T-helper 1 cell treated with Interleukin-12 subunit alpha and Interleukin-12 subunit beta and Interleukin-4 antibody, amounts not matched to agents 30 μg/mL and 1 μg/mL, for 36 hours (primary cell): ENCODE data around the gene F10.

Source experiments
- H3K27ac Mint-ChIP-seq: one replicate; pipeline ENCODE4 v1.8.0; 2021; ENCODE audit warnings: mild to moderate bottlenecking, mixed read lengths
- H3K27me3 Mint-ChIP-seq: one replicate; pipeline ENCODE4 v1.8.0; 2021; ENCODE audit warnings: low read depth, mixed read lengths
- H3K36me3 Mint-ChIP-seq: one replicate; pipeline ENCODE4 v1.8.0; 2021; ENCODE audit warnings: low read depth, mixed read lengths
- H3K4me1 Mint-ChIP-seq: one replicate; pipeline ENCODE4 v1.8.0; 2021; ENCODE audit warnings: low read depth, mixed read lengths
- H3K4me3 Mint-ChIP-seq: one replicate; pipeline ENCODE4 v1.8.0; 2021; ENCODE audit warnings: mild to moderate bottlenecking, moderate library complexity, mixed read lengths
- H3K9me3 Mint-ChIP-seq: one replicate; pipeline ENCODE4 v1.8.0; 2021; ENCODE audit warnings: mixed read lengths

Gene F10

DNA sequence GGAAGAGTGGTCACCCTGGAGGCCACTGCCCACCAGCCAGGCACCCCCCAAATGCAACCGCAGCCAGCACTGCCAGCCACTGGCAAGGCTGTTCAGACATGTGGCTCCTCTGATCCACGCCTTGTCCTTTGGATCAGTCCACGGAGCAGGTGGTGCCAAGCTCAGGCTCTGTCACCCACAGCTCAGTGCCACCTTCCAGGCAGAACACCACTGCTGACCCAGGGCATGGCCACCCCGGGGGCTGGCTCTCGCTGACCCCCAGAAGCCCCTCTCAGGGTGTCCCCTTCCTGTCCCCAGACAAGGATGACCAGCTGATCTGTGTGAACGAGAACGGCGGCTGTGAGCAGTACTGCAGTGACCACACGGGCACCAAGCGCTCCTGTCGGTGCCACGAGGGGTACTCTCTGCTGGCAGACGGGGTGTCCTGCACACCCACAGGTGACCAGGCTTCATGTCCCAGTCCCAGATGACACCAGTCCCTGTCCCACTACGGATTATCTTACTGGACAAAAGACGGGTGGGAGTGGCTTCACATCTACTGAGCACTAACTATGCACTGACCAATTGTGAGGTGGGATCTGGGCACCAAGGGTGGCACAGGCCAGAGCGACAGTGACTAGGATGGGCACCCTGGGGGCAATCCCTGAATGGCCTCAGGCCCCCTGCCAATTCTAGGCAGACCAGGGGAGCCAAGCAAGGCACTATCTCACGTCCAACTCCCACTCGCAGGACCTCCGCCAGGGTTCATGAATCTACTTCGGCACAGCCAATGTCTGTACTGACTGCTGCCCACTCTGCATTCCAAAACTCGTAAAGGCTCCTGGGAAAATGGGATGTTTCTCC is 7.0 kb upstream of the F10 start:
- Mint-ChIP-seq H3K4me1 (no peaks in the 10 kb centered on the region), H3K36me3 (no peaks in the 10 kb centered on the region), H3K9me3 (no peaks in the 10 kb centered on the region), H3K27me3 (peaks cover 6% of the 10 kb centered on the region), H3K27ac (no peak overlapping the region), H3K4me3 (no peak overlapping the region)

DNA sequence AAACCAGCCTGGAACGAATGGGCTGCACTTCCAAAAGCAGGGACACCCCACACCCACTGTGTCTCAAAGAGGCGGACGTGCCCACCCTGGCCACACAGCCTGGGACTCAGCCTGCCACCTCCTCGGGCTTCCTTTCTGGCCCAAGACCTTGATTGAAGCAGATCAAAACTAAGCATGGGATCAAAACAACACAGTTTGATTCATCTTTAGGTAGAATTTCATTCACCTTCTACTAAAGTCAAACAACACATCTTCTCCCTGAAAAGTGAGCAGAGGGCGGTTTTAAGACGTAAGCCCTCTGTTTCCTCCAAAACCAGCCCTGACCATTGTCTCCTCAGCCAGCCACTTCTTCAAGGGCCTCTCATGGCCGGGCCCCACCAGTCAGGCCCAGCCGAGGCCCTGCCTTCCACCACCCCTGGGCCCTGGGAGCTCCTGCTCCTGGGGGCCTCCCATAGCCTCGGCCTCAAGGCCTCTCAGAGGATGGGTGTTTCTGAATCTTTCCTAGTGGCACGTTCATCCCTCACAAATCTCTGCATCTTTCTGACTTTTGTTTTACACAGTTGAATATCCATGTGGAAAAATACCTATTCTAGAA is 6.3 kb upstream of the F10 start:
- no peak overlapping the region for H3K4me3 Mint-ChIP-seq
- no peaks in the 10 kb centered on the region for H3K9me3 Mint-ChIP-seq
- H3K27me3 Mint-ChIP-seq = peaks cover 6% of the 10 kb centered on the region
- H3K36me3 Mint-ChIP-seq = no peaks in the 10 kb centered on the region
- no peaks in the 10 kb centered on the region for H3K4me1 Mint-ChIP-seq
- H3K27ac Mint-ChIP-seq = no peak overlapping the region

DNA sequence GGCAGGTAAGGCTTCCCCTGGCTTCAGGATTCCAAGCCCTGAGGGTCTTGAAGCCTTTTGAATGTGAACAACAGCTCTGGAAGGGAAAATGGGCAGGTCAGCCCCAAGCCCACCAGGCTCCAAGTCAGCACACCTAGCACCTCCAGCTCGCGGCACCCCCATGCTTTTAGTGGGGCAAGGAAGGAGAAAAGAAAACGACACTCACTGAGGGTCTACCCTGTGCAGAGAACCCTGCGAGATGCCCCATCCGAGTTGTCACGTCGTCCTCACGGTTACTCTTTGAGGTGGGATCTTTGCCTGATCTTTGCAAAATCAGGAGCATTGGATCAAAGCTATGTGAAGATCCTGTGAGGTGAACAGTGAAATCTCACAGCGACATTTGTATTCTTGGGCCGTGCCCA is 5.7 kb upstream of the F10 start:
- no peaks in the 10 kb centered on the region for H3K4me1 Mint-ChIP-seq

DNA sequence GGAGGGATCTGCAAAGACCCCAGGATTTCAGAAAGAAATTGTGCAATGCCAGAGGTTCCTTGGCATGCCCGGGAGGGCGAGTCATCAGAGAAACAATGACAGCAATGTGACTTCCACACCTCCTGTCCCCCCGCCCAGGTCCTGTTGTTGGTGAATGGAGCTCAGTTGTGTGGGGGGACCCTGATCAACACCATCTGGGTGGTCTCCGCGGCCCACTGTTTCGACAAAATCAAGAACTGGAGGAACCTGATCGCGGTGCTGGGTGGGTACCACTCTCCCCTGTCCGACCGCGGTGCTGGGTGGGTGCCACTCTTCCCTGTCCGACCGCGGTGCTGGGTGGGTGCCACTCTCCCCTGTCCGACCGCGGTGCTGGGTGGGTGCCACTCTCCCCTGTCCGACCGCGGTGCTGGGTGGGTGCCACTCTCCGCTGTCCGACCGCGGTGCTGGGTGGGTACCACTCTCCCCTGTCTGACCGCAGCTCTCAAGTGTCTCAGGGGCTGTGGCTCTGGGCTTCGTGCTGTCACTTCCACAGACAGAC is 5.2 kb upstream of the F10 start:
- H3K9me3 Mint-ChIP-seq = no peaks in the 10 kb centered on the region
- H3K27ac Mint-ChIP-seq = no peak overlapping the region
- H3K4me3 Mint-ChIP-seq = no peak overlapping the region
- peaks cover 6% of the 10 kb centered on the region for H3K27me3 Mint-ChIP-seq
- no peaks in the 10 kb centered on the region for H3K36me3 Mint-ChIP-seq
- H3K4me1 Mint-ChIP-seq = no peaks in the 10 kb centered on the region

More for the DNA sequence above, 5.7 kb upstream of the F10 start:
- no peak overlapping the region for H3K27ac Mint-ChIP-seq
- H3K36me3 Mint-ChIP-seq = no peaks in the 10 kb centered on the region
- H3K4me3 Mint-ChIP-seq = no peak overlapping the region
- H3K27me3 Mint-ChIP-seq = peaks cover 6% of the 10 kb centered on the region
- H3K9me3 Mint-ChIP-seq = no peaks in the 10 kb centered on the region

DNA sequence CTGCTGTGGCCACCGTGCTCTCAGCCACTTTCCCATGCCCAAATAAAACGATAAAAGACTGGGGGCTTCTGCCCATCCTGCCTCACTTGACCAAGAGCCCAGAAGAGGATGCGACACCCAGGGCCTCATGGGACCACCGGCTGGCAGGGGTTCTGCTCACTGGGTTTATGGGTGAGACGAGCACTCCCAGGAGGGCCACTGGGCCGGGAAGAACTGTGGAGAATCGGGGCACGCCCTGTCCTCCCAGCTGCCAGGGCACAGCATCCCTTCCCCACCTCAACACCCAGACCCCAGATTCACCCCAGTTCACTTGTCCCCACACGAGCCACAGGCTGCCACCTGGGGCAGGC is 4.7 kb upstream of the F10 start:
- Mint-ChIP-seq H3K27ac (no peak overlapping the region), H3K9me3 (no peaks in the 10 kb centered on the region), H3K4me1 (no peaks in the 10 kb centered on the region), H3K27me3 (peaks cover 6% of the 10 kb centered on the region), H3K36me3 (no peaks in the 10 kb centered on the region), H3K4me3 (no peak overlapping the region)

DNA sequence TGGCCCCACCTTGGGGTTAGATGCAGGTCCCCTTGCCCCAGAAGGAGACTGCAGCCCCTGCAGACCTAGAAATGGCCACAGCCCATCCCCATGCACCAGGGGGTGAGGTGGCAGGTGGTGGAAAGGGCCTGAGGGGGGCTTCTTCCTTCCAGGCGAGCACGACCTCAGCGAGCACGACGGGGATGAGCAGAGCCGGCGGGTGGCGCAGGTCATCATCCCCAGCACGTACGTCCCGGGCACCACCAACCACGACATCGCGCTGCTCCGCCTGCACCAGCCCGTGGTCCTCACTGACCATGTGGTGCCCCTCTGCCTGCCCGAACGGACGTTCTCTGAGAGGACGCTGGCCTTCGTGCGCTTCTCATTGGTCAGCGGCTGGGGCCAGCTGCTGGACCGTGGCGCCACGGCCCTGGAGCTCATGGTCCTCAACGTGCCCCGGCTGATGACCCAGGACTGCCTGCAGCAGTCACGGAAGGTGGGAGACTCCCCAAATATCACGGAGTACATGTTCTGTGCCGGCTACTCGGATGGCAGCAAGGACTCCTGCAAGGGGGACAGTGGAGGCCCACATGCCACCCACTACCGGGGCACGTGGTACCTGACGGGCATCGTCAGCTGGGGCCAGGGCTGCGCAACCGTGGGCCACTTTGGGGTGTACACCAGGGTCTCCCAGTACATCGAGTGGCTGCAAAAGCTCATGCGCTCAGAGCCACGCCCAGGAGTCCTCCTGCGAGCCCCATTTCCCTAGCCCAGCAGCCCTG is 4.2 kb upstream of the F10 start:
- H3K36me3 Mint-ChIP-seq = no peaks in the 10 kb centered on the region
- no peaks in the 10 kb centered on the region for H3K9me3 Mint-ChIP-seq
- H3K27me3 Mint-ChIP-seq = peaks cover 6% of the 10 kb centered on the region
- H3K4me3 Mint-ChIP-seq = no peak overlapping the region
- H3K27ac Mint-ChIP-seq = no peak overlapping the region
- H3K4me1 Mint-ChIP-seq = no peaks in the 10 kb centered on the region

DNA sequence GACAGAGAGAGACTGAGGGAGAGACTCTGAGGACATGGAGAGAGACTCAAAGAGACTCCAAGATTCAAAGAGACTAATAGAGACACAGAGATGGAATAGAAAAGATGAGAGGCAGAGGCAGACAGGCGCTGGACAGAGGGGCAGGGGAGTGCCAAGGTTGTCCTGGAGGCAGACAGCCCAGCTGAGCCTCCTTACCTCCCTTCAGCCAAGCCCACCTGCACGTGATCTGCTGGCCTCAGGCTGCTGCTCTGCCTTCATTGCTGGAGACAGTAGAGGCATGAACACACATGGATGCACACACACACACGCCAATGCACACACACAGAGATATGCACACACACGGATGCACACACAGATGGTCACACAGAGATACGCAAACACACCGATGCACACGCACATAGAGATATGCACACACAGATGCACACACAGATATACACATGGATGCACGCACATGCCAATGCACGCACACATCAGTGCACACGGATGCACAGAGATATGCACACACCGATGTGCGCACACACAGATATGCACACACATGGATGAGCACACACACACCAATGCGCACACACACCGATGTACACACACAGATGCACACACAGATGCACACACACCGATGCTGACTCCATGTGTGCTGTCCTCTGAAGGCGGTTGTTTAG is 3.3 kb upstream of the F10 start:
- Mint-ChIP-seq H3K27ac (no peak overlapping the region), H3K36me3 (no peaks in the 10 kb centered on the region), H3K27me3 (peaks cover 3% of the 10 kb centered on the region), H3K4me3 (no peak overlapping the region), H3K4me1 (no peaks in the 10 kb centered on the region), H3K9me3 (no peaks in the 10 kb centered on the region)

DNA sequence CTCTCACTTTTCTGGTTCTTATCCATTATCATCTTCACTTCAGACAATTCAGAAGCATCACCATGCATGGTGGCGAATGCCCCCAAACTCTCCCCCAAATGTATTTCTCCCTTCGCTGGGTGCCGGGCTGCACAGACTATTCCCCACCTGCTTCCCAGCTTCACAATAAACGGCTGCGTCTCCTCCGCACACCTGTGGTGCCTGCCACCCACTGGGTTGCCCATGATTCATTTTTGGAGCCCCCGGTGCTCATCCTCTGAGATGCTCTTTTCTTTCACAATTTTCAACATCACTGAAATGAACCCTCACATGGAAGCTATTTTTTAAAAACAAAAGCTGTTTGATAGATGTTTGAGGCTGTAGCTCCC is 2.8 kb upstream of the F10 start:
- Mint-ChIP-seq H3K27me3 (no peaks in the 10 kb centered on the region), H3K36me3 (no peaks in the 10 kb centered on the region), H3K9me3 (no peaks in the 10 kb centered on the region), H3K4me1 (no peaks in the 10 kb centered on the region), H3K4me3 (no peak overlapping the region), H3K27ac (no peak overlapping the region)

DNA sequence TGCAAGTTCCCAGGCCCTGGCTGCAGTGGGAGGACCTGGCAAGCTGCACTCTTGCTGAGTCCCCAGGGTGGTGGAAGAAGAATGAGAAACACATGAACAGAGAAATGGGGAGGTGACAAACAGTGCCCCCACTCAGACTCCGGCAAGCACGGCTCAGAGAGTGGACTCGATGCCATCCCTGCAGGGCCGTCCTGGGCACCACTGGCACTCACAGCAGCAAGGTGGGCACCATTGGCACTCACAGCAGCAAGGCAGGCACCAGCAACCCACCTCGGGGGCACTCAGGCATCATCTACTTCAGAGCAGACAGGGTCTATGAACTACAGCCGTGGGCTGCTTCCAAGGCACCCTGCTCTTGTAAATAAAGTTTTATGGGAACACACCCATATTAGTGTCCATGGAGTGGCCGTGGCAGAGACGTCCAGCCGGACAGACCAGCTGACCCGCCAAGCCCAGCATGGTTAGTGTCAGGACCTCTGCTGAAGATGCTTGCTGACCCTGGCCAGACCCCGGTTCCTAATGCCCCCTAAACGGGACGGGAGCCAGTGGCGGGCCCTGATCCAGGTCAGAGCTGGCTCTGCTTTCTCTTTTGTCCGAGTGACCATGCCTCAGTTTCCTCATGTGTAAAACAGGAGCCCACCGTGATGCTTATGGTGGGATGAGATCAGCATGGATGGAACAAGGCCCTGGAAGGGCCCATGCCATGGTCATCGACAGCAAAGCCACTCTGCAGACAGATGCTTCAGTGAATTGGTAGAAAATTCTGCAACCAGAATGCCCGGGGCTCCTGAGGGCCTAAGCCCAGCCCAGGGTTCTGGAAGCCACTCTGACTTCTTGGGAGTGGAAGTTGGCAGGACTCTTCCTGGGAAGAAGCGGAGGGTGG is 2.1 kb upstream of the F10 start:
- no peak overlapping the region for H3K4me3 Mint-ChIP-seq
- H3K4me1 Mint-ChIP-seq = no peaks in the 10 kb centered on the region
- no peaks in the 10 kb centered on the region for H3K27me3 Mint-ChIP-seq
- H3K27ac Mint-ChIP-seq = no peak overlapping the region
- H3K9me3 Mint-ChIP-seq = no peaks in the 10 kb centered on the region
- H3K36me3 Mint-ChIP-seq = no peaks in the 10 kb centered on the region

DNA sequence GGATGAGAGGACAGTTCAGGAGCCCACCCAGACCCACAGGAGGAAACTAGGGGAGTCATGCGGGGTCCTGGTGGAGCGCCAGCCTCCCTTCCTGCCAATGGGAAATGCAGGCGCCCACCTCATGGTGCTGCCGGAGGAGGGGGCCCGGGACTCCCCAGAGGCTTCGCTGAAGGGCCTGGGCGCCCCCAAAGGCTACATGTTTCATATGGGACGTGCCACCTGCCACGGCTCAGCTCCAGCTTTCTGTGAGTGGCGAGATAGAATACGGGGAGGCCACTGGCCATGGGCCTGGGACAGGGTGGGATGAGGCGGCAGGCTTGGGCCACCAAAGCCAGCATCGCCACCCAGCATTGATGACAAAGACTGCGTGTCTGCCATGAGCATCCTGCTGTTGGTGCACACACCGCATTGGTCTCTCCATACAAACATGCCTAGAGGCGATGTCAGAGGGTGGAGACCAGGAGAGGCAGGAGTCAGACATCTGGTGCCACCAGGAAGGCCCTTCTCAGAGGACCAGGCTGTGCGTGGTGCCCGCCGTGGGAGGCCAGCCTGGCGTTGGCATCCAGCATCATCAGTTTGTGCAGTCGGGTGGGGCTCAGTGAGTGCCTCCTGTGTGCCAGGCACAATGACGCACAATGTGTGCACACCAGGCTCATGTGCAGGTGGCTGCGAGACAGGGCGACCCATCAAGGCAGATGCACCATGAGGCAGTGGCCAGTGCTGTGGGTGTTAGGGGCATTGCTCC is 1.2 kb upstream of the F10 start:
- Mint-ChIP-seq H3K27ac (no peak overlapping the region), H3K9me3 (no peaks in the 10 kb centered on the region), H3K36me3 (no peaks in the 10 kb centered on the region), H3K4me1 (no peaks in the 10 kb centered on the region), H3K27me3 (peaks cover 3% of the 10 kb centered on the region), H3K4me3 (no peak overlapping the region)

DNA sequence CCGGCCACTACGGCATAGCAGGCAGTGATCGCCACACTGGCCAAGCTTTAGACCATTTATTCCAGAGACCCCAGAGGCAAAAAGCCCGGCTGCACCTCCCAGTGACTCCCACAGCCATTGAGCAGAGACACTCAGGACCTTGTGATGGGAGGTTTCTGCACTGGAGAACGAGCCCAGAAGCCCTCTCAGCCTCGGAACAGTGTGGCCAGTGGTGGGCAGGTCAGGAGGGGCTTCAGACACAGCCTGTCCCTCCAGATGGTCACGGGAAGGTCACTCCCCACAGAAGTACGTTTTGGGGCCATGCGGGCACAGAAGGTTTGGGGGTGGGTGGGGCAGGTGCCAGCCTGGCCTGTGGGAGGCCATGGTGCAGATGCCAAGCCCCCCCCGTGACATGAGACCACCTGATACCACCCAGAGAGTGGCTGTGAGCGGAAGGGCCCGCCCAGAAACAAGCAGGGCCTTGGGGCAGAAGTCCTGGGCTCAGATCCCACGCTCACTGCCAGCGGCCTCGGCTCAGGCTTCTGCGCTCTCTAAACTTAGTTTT is 599 bp upstream of the F10 start:
- Mint-ChIP-seq H3K27me3 (peaks cover 9% of the 10 kb centered on the region), H3K4me3 (no peak overlapping the region), H3K9me3 (no peaks in the 10 kb centered on the region), H3K36me3 (no peaks in the 10 kb centered on the region), H3K27ac (no peak overlapping the region), H3K4me1 (no peaks in the 10 kb centered on the region)

DNA sequence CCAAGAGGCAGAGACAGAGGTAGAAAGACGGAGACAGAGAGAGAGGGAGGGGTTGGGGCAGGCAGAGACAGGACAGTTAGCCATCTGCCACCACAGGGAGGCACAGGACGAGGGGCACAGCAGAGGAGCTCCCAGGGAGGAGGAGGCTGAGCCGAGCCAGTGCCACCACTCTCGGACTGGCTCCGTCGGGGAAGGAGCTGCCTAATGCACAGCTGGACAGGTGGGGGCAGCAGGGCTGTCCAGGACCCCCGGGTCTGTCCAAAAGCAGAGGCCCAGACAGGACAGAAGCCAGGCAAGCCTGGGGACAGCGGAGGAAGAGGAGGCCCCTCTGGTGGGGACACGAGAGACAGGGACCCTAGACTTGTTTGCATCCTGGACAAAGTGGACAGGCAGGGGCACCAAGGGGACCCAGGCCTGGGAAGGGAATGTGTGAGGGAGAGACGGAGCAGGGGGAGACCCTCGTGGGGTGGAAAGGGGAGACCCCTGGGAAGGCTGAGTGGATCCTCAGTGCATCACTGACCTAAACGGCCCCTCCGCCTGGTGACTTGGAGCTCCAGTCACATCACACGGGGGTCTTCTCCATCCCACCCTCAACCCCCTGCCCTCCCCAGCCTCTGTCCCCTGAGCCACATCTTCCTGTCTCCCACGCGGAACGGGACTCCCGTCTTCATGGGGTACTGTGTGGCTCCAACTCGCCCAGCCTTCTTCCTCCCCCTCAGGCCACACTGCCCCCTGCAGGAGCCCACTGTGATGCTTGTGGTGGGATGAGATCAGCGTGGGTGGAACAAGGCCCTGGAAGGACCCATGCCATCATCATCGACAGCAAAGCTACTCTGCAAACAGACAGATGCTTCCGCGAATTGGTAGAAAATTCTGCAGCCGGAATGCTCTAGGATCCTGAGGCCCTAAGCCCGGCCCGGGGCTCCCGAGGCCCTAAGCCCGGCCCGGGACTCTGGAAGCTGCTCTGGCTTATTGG is 915 bp downstream of the F10 start:
- Mint-ChIP-seq H3K36me3 (no peaks in the 10 kb centered on the region), H3K4me1 (no peaks in the 10 kb centered on the region), H3K27ac (no peak overlapping the region)

More for the DNA sequence above, 915 bp downstream of the F10 start:
- Mint-ChIP-seq H3K4me3 (no peak overlapping the region), H3K27me3 (peaks cover 22% of the 10 kb centered on the region), H3K9me3 (no peaks in the 10 kb centered on the region)
